Activated CD4-positive, alpha-beta T cell treated with anti-CD3 and anti-CD28 coated beads for 36 hours (primary cell): ENCODE measurements around the gene MAN1C1. TPM values are rescaled to one million over a fixed set of nuclear protein-coding genes. Genes with fewer than 3 reads are reported as not detected.

Experiments
- ATAC-seq: fragments of 200-7000 bp; cut with Tn5 transposase; one replicate; pipeline ENCODE4 v1.10.0; 2021; ENCODE audit warnings: mild to moderate bottlenecking, moderate library complexity
- CTCF ChIA-PET: fragments of 350-600 bp; sonication (Branson Sonifier 250); formaldehyde crosslinking; loops from one replicate; lab custom pipeline; 2021; ENCODE audit warnings: antibody characterized with exemption; lab: Charles Lee
- POLR2A ChIA-PET: fragments of 350-600 bp; sonication (Branson Sonifier 250); formaldehyde crosslinking; loops from one replicate; lab custom pipeline; 2021; ENCODE audit warnings: antibody characterized with exemption, inconsistent platforms; lab: Charles Lee
- DNase-seq: peaks from one replicate; pipeline ENCODE4 v3.0.0-alpha.2; 2020
- H3K27ac Mint-ChIP-seq: one replicate; pipeline ENCODE4 v1.8.0; 2021; ENCODE audit warnings: mixed read lengths
- H3K27me3 Mint-ChIP-seq: one replicate; pipeline ENCODE4 v1.8.0; 2021; ENCODE audit warnings: mixed read lengths
- H3K36me3 Mint-ChIP-seq: one replicate; pipeline ENCODE4 v1.8.0; 2021; ENCODE audit warnings: low read depth, mixed read lengths
- H3K4me1 Mint-ChIP-seq: one replicate; pipeline ENCODE4 v1.8.0; 2021; ENCODE audit warnings: mixed read lengths
- H3K4me3 Mint-ChIP-seq: one replicate; pipeline ENCODE4 v1.8.0; 2021; ENCODE audit warnings: mild to moderate bottlenecking, moderate library complexity, mixed read lengths
- H3K9me3 Mint-ChIP-seq: one replicate; pipeline ENCODE4 v1.8.0; 2021; ENCODE audit warnings: low read depth, mixed read lengths
- intact Hi-C, 2 experiments: fragments of 100-400 bp; cut with DNase I in 1 of 2; cut with micrococcal nuclease in 1 of 2; formaldehyde crosslinking; loops; one replicate each; pipeline versions ENCODE4 v1.14.2 to v1.15.1; 2022 to 2024; cut with DNase I, micrococcal nuclease
- total RNA-seq, 2 experiments: library from RNA; stranded (reverse); gene quantifications; one replicate each; pipeline ENCODE4 v1.2.3, GENCODE V29; 2021

MAN1C1 gene
- total RNA-seq, 2 experiments from 2014 or later: 10.0 to 10.1 TPM

- H3K4me3 Mint-ChIP-seq: no peak overlapping the region
- H3K27me3 Mint-ChIP-seq: no peaks in the 10 kb centered on the region
- DNase-seq (peak; percentile 77), ATAC-seq (peak; percentile 76)
- no peaks in the 10 kb centered on the region for H3K36me3 Mint-ChIP-seq
- ChIA-PET POLR2A (interaction anchor here (1.0 to 1.2 kb wide), 2 partner anchors 12 to 35 kb away, joined by 3 to 5 read pairs; no protein-coding TSS in a partner anchor), CTCF (interaction anchor here (0.7 to 3.0 kb wide), 23 partner anchors 8 to 726 kb away, joined by 3 to 10 read pairs (median 5); no protein-coding TSS in a partner anchor)
- H3K9me3 Mint-ChIP-seq: no peaks in the 10 kb centered on the region
- H3K4me1 Mint-ChIP-seq: peaks cover 38% of the 10 kb centered on the region
- H3K27ac Mint-ChIP-seq: no peak overlapping the region
- intact Hi-C loops: no loop called here
Measured at GRCh38 chr1:25572708-25573590, 43.6 kb upstream of the MAN1C1 start.

- H3K9me3 Mint-ChIP-seq: no peaks in the 10 kb centered on the region
- no peak for ATAC-seq
- H3K27me3 Mint-ChIP-seq: no peaks in the 10 kb centered on the region
- DNase-seq: no peak
- intact Hi-C loops: no loop called here
- no peak overlapping the region for H3K27ac Mint-ChIP-seq
- no peaks in the 10 kb centered on the region for H3K36me3 Mint-ChIP-seq
- H3K4me3 Mint-ChIP-seq: no peak overlapping the region
- ChIA-PET POLR2A (interaction anchor here (1.0 kb wide), 1 partner anchor 35 kb away, joined by 5 read pairs; no protein-coding TSS in a partner anchor), CTCF (interaction anchor here (0.5 to 3.0 kb wide), 8 partner anchors 9 to 815 kb away, joined by 3 to 10 read pairs (median 5); no protein-coding TSS in a partner anchor)
- H3K4me1 Mint-ChIP-seq: peaks cover 34% of the 10 kb centered on the region
Measured at GRCh38 chr1:25573591-25573930, 43.0 kb upstream of the MAN1C1 start.

- no peak for DNase-seq
- Mint-ChIP-seq H3K27me3 (no peaks in the 10 kb centered on the region), H3K4me3 (no peak overlapping the region), H3K27ac (no peak overlapping the region), H3K9me3 (no peaks in the 10 kb centered on the region), H3K36me3 (no peaks in the 10 kb centered on the region), H3K4me1 (peaks cover 30% of the 10 kb centered on the region)
- CTCF ChIA-PET: interaction anchor here (0.5 to 3.0 kb wide), 4 partner anchors 8 to 815 kb away, joined by 3 to 10 read pairs (median 4); no protein-coding TSS in a partner anchor
- POLR2A ChIA-PET: interaction anchor here (1.0 kb wide), 1 partner anchor 34 kb away, joined by 5 read pairs; no protein-coding TSS in a partner anchor
- intact Hi-C loops: no loop called here
- ATAC-seq: no peak
Measured at GRCh38 chr1:25573961-25574360, 42.6 kb upstream of the MAN1C1 start.

- CTCF ChIA-PET: interaction anchor here (0.6 kb wide), 2 partner anchors 72 to 268 kb away, joined by 3 read pairs; no protein-coding TSS in a partner anchor
Measured at GRCh38 chr1:25575191-25575590, 41.4 kb upstream of the MAN1C1 start.

GRCh38 chr1:25576459-25577133 is 40.0 kb upstream of the MAN1C1 start:
- Mint-ChIP-seq H3K27me3 (no peaks in the 10 kb centered on the region), H3K27ac (no peak overlapping the region), H3K4me3 (no peak overlapping the region), H3K9me3 (no peaks in the 10 kb centered on the region), H3K36me3 (no peaks in the 10 kb centered on the region), H3K4me1 (peaks cover 17% of the 10 kb centered on the region)
- ATAC-seq: no peak
- ChIA-PET CTCF (interaction anchor here (0.6 kb wide), 1 partner anchor 49 kb away, joined by 4 read pairs; no protein-coding TSS in a partner anchor), POLR2A (interaction anchor here (0.6 kb wide), 1 partner anchor 255 kb away, joined by 4 read pairs; no protein-coding TSS in a partner anchor)
- intact Hi-C loops: no loop called here
- no peak for DNase-seq

More at GRCh38 chr1:25575191-25575590, 41.4 kb upstream of the MAN1C1 start:
- H3K27me3 Mint-ChIP-seq: no peaks in the 10 kb centered on the region
- intact Hi-C loops: no loop called here
- ATAC-seq (no peak), DNase-seq (no peak)
- no peak overlapping the region for H3K4me3 Mint-ChIP-seq
- H3K27ac Mint-ChIP-seq: no peak overlapping the region
- H3K36me3 Mint-ChIP-seq: no peaks in the 10 kb centered on the region
- no peaks in the 10 kb centered on the region for H3K9me3 Mint-ChIP-seq
- POLR2A ChIA-PET: no interaction called here
- H3K4me1 Mint-ChIP-seq: peaks cover 20% of the 10 kb centered on the region

GRCh38 chr1:25577134-25577920 is 39.3 kb upstream of the MAN1C1 start:
- Mint-ChIP-seq H3K9me3 (no peaks in the 10 kb centered on the region), H3K27me3 (no peaks in the 10 kb centered on the region), H3K4me1 (peaks cover 10% of the 10 kb centered on the region), H3K27ac (peak overlapping the region; percentile 35), H3K4me3 (no peak overlapping the region), H3K36me3 (no peaks in the 10 kb centered on the region)
- CTCF ChIA-PET: interaction anchor here (1.1 kb wide), 2 partner anchors 31 to 219 kb away, joined by 3 to 4 read pairs; no protein-coding TSS in a partner anchor
- ATAC-seq (no peak), DNase-seq (no peak)
- POLR2A ChIA-PET: interaction anchor here (0.6 kb wide), 1 partner anchor 255 kb away, joined by 4 read pairs; no protein-coding TSS in a partner anchor
- intact Hi-C loops: no loop called here

- H3K9me3 Mint-ChIP-seq: no peaks in the 10 kb centered on the region
- no peaks in the 10 kb centered on the region for H3K27me3 Mint-ChIP-seq
- no peak overlapping the region for H3K27ac Mint-ChIP-seq
- no peak overlapping the region for H3K4me3 Mint-ChIP-seq
- ATAC-seq (no peak), DNase-seq (no peak)
- no peaks in the 10 kb centered on the region for H3K36me3 Mint-ChIP-seq
- ChIA-PET CTCF (interaction anchor here (0.6 to 1.4 kb wide), 11 partner anchors 15 to 623 kb away, joined by 3 to 6 read pairs (median 4); no protein-coding TSS in a partner anchor), POLR2A (interaction anchor here (1.2 kb wide), 1 partner anchor 13 kb away, joined by 3 read pairs; no protein-coding TSS in a partner anchor)
- no peaks in the 10 kb centered on the region for H3K4me1 Mint-ChIP-seq
- intact Hi-C loops: no loop called here
Measured at GRCh38 chr1:25579292-25580252, 37.0 kb upstream of the MAN1C1 start.

- POLR2A ChIA-PET: interaction anchor here (0.6 kb wide), 1 partner anchor 81 kb away, joined by 4 read pairs; no protein-coding TSS in a partner anchor
- H3K4me3 Mint-ChIP-seq: no peak overlapping the region
- H3K4me1 Mint-ChIP-seq: no peaks in the 10 kb centered on the region
- H3K27me3 Mint-ChIP-seq: no peaks in the 10 kb centered on the region
- CTCF ChIA-PET: interaction anchor here (0.8 to 1.6 kb wide), 3 partner anchors 9 to 427 kb away, joined by 3 to 6 read pairs (median 5); no protein-coding TSS in a partner anchor
- no peaks in the 10 kb centered on the region for H3K36me3 Mint-ChIP-seq
- ATAC-seq (no peak), DNase-seq (no peak)
- H3K9me3 Mint-ChIP-seq: no peaks in the 10 kb centered on the region
- no peak overlapping the region for H3K27ac Mint-ChIP-seq
- intact Hi-C loops: no loop called here
Measured at GRCh38 chr1:25580927-25581326, 35.7 kb upstream of the MAN1C1 start.

GRCh38 chr1:25581764-25582163 is 34.8 kb upstream of the MAN1C1 start:
- CTCF ChIA-PET: interaction anchor here (1.2 to 1.6 kb wide), 2 partner anchors 8 to 9 kb away, joined by 6 read pairs; no protein-coding TSS in a partner anchor
- Mint-ChIP-seq H3K36me3 (no peaks in the 10 kb centered on the region), H3K27me3 (no peaks in the 10 kb centered on the region), H3K4me1 (no peaks in the 10 kb centered on the region), H3K4me3 (no peak overlapping the region), H3K9me3 (no peaks in the 10 kb centered on the region), H3K27ac (no peak overlapping the region)
- no peak for DNase-seq
- intact Hi-C loops: no loop called here
- POLR2A ChIA-PET: no interaction called here
- no peak for ATAC-seq
